SHP77 treated with DMSO at 0.1 percent for 48 hours (cell line): Measurements from ENCODE around the gene MFSD1.
A peak's percentile ranks its signal among the peaks of the same experiment; 100 is the strongest.

Source experiments
- DNase-seq: peaks from one replicate; lab custom pipeline; 2025; lab: John Stamatoyannopoulos, UW

MFSD1 gene, protein sequence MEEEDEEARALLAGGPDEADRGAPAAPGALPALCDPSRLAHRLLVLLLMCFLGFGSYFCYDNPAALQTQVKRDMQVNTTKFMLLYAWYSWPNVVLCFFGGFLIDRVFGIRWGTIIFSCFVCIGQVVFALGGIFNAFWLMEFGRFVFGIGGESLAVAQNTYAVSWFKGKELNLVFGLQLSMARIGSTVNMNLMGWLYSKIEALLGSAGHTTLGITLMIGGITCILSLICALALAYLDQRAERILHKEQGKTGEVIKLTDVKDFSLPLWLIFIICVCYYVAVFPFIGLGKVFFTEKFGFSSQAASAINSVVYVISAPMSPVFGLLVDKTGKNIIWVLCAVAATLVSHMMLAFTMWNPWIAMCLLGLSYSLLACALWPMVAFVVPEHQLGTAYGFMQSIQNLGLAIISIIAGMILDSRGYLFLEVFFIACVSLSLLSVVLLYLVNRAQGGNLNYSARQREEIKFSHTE

DNA sequence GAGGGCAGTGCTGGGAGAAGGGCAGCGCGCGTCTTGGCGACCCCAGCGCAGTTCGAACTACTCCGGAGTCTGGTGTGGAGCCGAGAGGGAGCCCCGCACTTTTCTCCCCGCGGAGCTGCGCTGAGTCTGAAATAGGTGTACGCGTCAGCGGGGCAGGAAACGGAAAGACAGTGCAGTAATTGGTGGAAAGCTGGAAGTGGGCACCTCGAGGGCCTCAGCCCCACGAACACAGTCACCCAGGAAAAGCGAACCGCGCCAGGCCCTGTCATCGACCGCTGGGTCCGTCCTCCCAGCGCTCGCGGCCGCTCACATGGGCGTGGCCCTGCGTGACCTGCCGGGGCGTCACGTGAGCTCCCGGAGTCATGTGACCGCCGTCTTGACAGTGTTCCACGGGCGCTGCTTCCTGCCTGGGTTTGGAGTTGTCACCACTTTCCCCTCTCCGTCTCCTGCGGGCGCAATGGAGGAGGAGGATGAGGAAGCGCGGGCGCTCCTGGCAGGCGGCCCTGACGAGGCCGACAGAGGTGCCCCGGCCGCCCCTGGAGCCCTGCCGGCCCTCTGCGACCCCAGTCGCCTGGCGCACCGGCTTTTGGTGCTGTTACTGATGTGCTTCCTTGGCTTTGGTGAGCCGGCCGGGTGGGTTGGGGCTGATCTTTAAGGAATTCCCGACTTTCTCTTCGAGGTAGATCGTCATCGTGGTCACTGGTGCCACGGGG is at the start of gene MFSD1:
Gene MFSD1 (plus strand): TSS at position 359 of the 713 bp plus-strand sequence. CDS start 99 bp downstream, at position 458.
- peak; percentile 69 for DNase-seq

DNA sequence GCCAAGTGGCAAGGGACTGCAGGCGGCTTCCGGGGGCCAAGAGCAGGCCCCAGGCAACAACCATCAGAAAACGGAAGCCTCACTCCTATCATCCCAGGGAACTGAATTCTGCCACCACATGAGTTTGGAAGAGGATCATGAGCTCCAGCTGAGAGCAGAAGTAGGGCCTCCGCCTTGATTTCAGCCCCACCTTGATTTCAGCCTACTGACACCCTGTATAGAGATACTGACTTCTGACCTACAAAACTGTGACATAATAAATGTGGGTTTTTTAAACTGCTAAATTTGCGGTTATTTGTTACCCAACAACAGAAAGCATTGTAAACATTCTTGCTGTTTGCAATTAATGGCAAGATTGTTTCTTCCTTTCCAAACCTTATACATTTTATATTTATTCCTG is 48.0 kb upstream of the MFSD1 start:
- no peak for DNase-seq

DNA sequence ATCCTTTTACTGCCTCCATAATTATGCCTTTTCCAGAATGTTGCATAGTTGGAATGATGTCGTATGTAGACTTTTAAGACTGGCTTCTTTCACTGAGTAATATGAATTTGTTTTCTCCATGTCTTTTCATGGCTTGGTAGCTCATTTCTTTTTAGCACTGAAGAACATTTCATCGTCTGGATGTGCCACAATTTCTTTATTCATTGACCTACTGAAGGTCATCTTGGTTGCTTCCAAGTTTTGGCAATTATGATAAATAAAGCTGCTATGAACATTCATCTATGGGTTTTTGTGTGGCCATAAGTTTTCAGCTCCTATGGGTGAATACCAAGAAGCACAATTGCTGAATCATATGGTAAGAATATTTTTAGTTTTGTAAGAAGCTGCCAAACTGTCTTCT is 46.4 kb upstream of the MFSD1 start:
- no peak for DNase-seq

DNA sequence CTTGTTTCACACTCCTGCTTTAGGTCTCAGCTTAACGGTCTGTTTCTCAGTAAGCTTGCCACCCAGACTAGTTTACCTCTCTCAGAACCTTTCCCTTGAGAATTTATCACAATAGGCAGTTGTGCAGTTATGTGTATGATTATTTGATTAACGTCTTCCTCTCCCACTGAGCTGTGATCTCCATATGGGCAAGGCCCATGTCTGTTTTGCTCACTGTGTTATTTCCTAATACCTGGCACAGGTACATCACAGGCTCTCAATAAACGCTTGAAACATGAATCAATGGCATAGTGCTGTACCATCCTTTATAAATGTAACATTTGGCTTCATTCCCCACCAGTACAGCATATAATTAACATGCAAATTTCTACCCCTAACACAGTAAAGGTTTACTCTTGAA is 40.5 kb upstream of the MFSD1 start:
- DNase-seq, result no peak

DNA sequence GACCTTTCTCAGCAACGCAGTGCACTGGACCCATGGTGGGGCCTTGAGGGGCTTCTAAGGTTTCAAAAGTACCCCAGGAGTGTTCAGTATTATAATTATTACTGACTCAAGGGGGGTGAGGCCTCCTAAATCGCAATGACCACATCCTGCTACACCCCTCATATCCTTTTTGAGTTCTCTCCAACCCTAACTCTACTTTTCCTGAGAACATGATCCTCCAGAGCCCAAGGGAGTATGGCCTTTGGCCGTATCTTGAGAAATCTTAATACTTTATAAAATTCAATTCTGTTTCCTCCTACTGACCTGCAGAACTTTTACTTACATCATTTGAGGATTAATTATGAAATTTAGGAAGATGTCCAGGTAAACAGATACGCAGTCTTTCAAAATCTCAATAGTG is 39.2 kb upstream of the MFSD1 start:
- DNase-seq, result no peak

DNA sequence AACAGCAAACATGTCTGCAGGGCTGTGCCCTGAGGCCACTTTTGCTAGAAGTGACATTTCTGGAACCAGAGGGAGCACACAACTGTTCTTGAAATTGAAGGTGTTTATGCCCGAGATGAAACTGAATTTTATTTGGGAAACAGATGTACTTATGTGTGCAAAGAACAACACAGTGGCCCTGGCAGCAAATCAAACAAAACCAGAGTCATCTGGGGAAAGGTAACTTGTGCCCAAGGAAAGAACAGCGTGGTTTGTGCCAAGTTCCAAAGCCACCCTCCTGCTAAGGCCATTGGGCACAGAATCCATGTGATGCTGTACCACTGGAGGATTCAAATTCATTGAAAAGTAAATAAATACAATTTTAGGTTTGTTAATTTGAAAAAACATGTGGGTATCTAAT is 38.4 kb upstream of the MFSD1 start:
- no peak for DNase-seq

DNA sequence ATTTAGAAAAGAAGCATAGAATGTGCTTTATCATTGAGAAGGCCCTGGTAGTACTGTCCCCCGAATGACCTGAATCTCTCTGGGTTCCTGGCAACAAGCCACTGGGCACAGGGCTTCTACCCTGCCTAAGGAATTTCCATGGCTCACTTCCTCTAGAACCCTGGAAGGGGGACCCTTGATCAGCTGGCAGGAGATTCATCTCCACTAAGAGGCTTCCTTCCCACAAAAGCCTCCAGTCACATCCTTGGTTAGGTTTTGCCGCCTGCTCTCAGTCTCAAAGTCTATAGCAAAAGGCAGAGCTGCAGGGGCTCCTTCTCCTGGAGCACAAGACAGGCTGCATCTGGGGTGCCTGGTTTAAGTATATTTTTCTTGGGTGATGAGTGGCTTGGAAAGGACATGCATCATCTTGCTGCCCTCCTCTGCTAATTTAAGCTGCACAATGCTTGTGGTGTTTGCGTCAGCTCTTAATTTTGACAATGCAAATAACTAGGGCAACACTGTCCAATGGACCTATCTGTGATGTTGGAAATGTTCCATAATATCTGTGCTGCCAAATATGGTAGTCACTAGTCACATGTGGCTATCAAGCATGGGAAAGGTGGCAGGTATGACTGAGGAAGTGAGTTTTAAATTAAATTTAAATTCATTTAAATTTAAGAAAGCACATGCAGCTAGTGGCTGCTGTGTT is 36.2 kb upstream of the MFSD1 start:
- no peak for DNase-seq

DNA sequence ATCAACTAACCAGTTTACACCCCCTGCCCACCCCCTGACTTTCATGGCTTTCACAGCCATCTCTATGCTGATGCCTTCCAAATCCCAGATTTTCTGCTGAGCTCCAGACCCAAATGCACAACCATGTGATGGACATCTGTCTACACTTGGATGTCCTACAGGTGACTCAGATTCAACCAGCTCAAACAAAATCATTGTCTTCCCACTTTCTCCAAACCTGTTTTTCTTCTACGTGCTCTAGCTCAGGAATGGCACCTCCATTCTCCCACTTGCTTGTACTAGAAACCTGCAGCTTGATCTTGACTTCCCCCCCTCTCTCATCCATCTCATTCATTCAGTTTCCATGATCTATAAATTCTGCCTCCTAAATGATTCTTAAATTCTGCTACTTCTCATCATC is 35.5 kb upstream of the MFSD1 start:
- no peak for DNase-seq

DNA sequence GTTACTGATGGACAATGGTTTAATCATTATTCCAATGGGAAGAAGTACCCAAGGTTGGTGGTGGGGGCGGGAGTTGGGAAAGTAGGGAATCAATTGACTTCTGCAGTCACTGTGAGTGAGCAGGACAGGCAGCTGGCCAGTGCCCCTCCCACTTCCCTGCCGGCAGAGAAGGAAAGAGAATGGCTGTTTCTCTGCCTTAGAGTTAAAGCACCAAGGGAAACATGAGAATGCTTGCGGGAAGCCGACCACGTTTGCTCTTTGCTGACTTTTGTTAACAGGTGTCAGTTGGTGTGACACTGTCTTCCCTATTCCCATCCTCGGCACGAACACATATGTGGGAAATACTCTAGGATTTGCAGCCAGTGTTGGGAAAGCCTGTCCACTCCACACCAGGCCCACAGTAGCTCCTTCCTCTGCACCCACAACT is 33.5 kb upstream of the MFSD1 start:
- DNase-seq, result no peak

DNA sequence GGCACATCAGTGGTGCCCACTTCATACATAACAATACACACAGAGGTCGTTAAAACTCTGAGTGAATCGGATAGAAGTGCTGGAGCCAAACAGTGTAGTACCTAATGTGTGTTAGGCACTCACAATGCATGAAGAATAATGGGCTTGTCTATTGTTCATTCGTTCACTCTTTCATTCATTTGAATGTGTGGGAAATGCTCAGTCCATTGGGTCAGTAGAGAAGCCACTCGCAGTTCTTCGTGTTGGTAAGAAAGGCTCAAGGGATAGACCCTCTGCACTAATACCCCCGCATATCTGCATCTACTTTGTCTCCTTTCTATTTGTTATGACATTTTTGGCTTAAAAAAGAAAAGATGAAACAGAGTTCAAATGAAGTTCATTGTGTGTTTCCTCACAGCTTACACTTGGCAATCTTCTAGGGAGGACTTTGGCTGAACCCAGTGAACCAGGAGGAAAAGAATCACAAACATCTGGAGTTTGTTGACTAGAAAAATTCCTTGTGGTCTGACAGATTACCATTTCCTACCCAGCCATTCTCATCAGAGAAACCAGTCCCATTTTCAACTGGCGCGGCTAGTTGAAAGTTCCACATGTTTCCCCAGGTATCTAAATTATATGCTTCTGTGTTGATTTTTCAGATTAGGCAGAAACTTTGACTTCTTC is 32.8 kb upstream of the MFSD1 start:
- no peak for DNase-seq

DNA sequence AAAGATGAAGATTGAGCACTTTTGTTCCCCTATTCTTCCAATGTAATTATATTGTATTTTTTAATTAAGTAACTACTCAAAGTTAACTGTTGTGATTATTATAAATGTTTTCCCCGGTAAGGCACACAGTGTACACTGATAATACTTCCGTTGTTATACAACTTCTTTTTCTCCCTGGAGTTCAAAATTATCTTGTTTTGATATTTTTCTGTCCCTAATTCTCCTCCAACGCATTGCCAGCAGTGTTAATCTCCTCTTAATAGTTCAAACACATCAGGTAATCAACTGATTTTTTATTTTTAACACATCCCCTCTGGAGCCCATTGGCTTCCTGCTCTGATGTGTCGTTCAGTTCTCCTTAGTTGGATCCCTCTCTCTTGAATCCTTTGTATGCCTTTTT is 32.3 kb upstream of the MFSD1 start:
- no peak for DNase-seq

DNA sequence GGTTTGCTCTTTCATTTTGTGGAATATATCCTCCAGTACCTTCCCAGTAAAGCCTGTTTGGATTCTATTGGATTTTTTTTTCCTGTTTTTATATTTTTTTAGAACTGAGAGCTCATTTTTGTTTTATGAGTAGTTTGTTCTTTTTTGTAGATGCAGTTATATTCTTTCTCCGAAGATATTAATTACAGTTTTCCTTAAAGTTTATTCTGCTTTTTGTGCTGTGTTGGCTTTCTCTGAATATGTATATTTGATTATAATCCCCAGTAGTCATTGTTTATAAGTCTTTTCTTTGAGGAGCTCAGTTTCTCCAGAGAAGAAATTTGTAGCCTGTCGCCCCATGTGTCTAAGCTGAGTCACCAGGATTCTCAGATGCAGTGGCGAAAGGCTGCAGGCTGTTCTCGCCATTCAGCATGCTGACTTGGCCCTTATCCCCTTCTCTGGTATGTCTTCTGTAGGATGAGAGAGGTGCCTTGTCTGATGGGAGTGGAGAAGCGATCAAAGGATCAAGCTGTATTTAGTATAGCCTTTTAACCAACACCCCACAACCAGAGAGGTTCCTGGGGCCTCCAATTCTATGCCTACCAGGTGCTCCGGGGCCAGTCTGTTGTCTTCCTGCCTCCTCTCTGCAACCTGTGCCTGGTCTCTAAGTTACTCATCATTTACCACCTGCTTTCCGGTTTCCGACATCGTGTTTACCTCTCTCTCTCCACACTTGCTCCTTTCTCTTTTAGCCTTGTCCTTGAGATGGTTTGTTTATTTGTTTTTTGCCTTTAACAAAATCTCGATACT is 31.7 kb upstream of the MFSD1 start:
- DNase-seq, result no peak

DNA sequence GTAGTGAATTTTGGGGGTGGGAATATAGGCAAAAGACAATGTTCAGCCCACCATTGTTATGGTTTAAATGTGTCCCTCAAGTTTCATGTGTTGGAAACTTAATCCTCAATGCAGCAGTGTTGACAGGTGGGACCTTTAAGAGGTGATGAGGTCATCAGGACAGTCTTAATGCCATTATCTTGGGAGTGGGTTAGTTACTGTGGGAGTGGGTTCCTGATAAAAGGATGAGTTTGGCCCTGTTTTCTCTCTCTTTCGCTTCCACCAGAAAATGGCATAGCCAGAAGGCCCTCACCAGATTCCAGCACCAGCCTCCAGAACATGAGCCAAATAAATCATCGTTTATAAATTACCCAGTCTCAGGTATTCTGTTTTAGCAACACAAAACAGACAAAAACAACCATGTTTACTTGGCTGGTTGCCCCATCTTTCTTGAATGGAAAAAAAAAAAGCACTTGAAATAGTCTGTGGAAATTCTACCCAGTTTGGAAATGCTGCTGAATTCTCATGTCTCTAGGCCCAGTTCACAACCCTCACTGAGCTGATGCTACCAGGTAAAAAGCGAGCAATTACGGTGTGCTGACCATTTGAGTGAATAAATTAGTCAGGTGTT is 31.0 kb upstream of the MFSD1 start:
- DNase-seq, result no peak

DNA sequence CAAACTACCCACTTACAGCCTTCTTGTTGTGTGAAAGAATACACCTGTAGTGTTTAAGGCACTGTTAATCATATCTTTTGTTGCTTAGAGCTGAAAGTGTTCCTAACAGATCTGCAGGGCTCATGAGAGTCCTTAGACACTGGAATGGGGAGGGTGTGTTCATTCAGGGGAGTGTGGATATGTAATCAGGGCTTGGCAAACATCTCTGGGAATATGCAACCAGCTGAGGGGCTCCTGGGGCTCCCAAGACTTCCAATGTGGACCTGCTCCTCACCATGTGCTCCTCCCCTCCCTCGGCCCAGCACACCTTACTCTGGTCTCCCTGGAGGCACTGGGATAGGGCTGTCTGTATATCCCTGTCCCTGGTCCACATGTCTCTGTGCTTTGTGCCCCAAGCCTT is 30.3 kb upstream of the MFSD1 start:
- DNase-seq, result no peak

DNA sequence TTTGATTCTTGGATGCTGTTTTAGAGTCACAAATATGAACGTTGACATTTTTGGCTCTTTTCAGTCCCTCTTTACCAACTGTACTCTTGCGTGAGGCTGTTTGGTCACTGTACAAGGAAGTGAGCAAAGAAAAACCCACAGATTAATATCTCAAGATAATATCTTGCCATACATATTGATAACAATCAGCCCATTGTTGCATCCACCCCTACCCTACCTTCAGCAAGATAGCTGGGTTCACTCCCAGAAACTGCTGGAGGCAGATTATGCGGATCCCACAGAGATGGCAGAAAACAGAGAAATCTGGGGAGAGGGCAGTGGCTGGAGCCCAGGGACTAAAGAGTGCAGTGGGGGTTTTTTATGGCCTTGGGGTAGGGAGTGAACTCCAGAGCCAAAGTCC is 29.9 kb upstream of the MFSD1 start:
- no peak for DNase-seq

DNA sequence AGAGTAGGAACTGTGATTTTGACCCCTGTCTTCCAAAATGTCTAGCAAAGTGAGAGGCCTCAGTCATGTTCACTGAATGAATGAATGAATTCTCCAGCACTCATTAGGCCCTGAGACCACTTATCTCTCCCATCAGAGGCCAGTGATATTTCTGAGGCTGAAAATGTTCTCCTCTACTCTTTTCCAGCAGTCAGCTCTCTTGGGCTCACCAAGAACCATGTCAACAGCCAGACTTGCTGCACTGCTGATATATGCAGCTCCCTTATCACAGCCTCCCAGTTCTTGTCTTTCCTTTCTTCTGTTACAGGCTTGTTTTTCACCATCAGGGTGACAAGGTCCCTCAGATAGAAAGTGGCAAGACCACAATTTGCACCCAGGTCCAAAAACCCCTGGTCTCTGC is 28.7 kb upstream of the MFSD1 start:
- no peak for DNase-seq

DNA sequence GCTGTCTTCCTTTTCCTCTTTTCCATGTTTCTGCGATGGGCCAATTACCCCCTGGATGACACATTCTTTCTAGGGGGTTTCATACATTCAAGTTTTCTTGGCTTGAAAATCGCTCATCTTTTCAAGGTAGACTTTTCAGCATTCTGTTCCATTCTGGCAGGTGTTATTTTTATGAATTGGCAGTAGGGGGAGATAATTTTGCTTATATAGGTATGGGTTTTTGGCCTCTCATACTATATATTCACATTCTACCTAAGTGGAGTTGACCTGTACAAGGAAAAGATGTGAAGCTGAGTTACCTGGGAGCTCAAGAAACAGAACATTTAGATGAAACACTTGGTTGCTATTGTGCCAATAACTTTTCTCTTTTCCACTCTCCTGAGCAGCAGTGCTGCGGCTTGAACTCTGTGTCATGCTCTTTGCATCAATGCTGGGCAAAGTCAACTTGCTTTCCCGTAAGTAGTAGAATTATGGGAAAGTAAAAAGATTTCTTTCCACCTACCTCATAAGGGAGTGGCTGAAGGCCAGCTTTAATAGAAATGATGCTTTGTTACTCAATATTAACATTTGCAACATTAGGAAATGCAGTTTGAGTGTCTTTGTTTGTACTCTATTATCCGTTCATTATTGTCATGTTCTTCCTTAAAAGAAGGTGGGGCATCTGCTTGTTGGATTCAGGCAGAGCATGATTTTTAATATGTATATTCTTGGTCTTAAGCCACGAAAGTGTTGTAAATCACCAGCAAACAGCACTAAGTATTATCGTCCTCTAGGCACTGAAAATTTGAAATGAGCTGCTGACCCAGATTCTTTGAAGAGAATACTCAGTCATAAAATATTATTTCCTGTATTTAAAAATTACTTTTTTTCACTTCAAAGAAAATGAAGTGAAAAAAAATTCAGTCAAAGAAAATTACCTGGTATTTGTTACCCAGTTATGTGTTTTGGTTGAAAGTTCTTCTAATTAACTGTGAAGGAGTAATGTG is 27.7 kb upstream of the MFSD1 start:
- DNase-seq, result no peak

DNA sequence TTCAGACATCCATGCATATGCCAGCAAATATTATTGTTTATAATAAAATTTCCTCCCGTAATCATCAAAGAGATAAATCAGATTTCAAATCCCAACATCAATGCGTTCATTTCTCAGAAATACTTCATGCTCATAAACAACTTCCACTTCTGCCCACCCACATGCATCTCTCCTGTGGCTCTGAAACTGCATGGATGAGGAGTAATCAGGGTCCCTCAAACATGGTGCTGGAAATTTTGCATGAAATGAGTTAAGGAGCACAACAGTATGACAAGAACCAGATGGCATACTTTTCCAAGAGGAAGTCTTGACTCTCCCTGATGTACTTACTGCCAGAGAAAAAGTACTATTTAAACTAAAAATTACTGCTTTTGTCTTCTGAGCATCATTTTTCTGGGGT is 26.9 kb upstream of the MFSD1 start:
- DNase-seq, result no peak

DNA sequence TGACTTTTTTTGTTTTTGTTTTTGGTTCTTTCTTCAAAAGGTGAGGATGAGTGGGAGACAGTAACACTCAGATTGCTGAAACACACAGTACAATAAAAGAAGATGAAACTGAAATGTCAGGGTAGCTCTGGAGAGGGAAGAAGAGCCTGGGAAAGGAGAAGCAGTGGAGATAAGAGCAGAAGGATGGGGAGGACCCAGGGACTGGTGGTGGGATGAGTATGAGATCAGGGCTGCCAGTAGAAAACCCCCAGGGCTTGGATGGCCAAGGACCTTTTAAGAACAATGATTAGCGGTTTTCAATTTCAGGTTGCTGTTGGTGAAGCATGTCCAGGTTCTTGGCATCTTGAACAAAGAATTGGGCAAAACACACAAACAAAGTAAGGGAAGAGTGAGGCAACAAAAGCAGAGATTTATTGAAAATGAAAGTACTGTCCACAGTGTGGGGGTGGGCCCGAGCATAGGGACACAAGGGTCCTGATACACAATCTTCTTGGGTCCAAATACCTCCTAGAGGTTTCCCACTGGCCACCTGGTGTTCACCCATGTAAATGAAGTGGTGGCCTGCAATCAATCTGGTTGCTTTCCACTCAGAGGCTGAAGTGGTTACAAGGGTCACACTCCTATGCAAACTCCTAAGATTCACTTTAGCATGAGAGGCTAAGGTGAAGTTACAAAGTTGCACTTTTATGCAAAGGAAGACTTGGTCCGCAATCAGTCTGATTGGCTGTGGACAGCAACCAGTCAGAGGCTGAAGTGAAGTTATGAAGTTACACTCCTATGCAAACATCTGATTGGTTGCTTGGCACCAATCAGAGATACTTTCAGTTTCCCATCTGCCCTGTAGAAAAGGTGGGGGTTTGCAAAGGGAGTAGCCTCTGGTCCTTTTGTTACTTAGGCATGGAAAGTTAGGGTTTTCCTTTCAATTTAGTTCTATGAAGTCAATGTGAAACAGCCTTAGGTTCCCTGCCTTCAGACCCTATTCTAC is 26.1 kb upstream of the MFSD1 start:
- DNase-seq, result no peak
